G401.6 (cell line): ENCODE measurements around the gene FAM229A.

Experiments
- FAIRE-seq: peaks from 2 replicates; lab custom pipeline; 2012; peaks lifted over from hg19 to GRCh38; lab: Jason Lieb, UNC

FAM229A gene

GRCh38 chr1:32329931-32330466, 32.3 kb downstream of the FAM229A start:
- no peak for FAIRE-seq

- FAIRE-seq = no peak
Observed at GRCh38 chr1:32327204-32327603, 35.1 kb downstream of the FAM229A start.

GRCh38 chr1:32321712-32322291, 40.5 kb downstream of the FAM229A start:
- FAIRE-seq = no peak

- FAIRE-seq = no peak
Observed at GRCh38 chr1:32318127-32318869, 44.0 kb downstream of the FAM229A start.

- no peak for FAIRE-seq
Observed at GRCh38 chr1:32316903-32317277, 45.4 kb downstream of the FAM229A start.

- FAIRE-seq = no peak
Observed at GRCh38 chr1:32311709-32312393, 50.4 kb downstream of the FAM229A start.
